Glutamatergic neuron (in vitro differentiated cells): ENCODE data around the gene CALHM5. TPM values are rescaled to one million over a fixed set of nuclear protein-coding genes. Genes with fewer than 3 reads are reported as not detected.

ENCODE experiments used
- DNase-seq: peaks from one replicate; pipeline ENCODE4 v3.0.0; 2022
- H3K27ac Mint-ChIP-seq: one replicate; pipeline ENCODE4 v1.8.0; 2020; ENCODE audit warnings: mild to moderate bottlenecking, mixed read lengths, inconsistent platforms; ENCODE audit not compliant: unreplicated experiment
- H3K27me3 Mint-ChIP-seq: one replicate; pipeline ENCODE4 v1.8.0; 2020; ENCODE audit warnings: mild to moderate bottlenecking, moderate library complexity, mixed read lengths, inconsistent platforms; ENCODE audit not compliant: unreplicated experiment
- H3K36me3 Mint-ChIP-seq: one replicate; pipeline ENCODE4 v1.8.0; 2020; ENCODE audit warnings: mild to moderate bottlenecking, mixed read lengths, inconsistent platforms; ENCODE audit not compliant: unreplicated experiment
- H3K4me1 Mint-ChIP-seq: one replicate; pipeline ENCODE4 v1.8.0; 2020; ENCODE audit warnings: mild to moderate bottlenecking, low read depth, mixed read lengths, inconsistent platforms; ENCODE audit not compliant: unreplicated experiment
- H3K4me3 Mint-ChIP-seq: one replicate; pipeline ENCODE4 v1.8.0; 2020; ENCODE audit warnings: mild to moderate bottlenecking, mixed read lengths, inconsistent platforms; ENCODE audit not compliant: unreplicated experiment
- H3K9me3 Mint-ChIP-seq: one replicate; pipeline ENCODE4 v1.8.0; 2020; ENCODE audit warnings: mild to moderate bottlenecking, moderate library complexity, mixed read lengths, inconsistent platforms; ENCODE audit not compliant: unreplicated experiment
- CTCF ChIP-seq: fragments of 200-600 bp; sonication (generic); IDR thresholded peaks from one replicate; pipeline ENCODE4 v1.5.0; 2021; ENCODE audit not compliant: partially characterized antibody, unreplicated experiment
- total RNA-seq: library from RNA; stranded (reverse); fragmentation: NEBNext Ultra II Directional; extraction: Animal tissue kit (Norgen Biotek cat#: 25700); gene quantifications from one replicate; pipeline ENCODE4 v1.2.1, GENCODE V29; 2021; ENCODE audit not compliant: unreplicated experiment

The CALHM5 gene
- total RNA-seq, 1 donor from 2014 or later = 0.10 TPM

DNA sequence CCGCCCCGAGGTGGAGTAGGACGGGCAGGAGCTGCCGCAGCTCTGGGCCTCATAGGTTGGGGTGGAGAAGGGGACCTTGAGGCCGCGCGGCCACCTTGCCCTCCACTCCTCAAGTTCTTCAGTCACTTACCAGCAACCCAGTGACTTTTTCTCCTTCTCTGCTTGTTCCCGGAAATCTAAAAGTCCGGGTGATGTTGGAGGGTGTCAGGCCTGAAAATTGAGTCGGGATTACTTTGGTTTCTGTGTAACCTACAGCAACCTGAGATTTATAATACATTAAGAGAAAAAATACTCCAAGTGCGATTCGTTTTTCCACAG lies 60.2 kb downstream of the CALHM5 start:
- H3K4me3 Mint-ChIP-seq = peak overlapping the region; percentile 92
- no peaks in the 10 kb centered on the region for H3K36me3 Mint-ChIP-seq
- peak overlapping the region; percentile 95 for H3K27ac Mint-ChIP-seq
- peaks cover 11% of the 10 kb centered on the region for H3K4me1 Mint-ChIP-seq
- no peak for TF ChIP-seq CTCF
- peaks cover 3% of the 10 kb centered on the region for H3K27me3 Mint-ChIP-seq
- peaks cover 2% of the 10 kb centered on the region for H3K9me3 Mint-ChIP-seq
- DNase-seq = no peak

GRCh38 chr6:116572162-116572561 lies 60.7 kb downstream of the CALHM5 start:
- H3K27me3 Mint-ChIP-seq = peaks cover 3% of the 10 kb centered on the region
- peaks cover 2% of the 10 kb centered on the region for H3K9me3 Mint-ChIP-seq
- DNase-seq = no peak
- H3K4me1 Mint-ChIP-seq = peaks cover 11% of the 10 kb centered on the region
- no peaks in the 10 kb centered on the region for H3K36me3 Mint-ChIP-seq
- TF ChIP-seq CTCF = no peak
- H3K4me3 Mint-ChIP-seq = peak overlapping the region; percentile 92
- peak overlapping the region; percentile 95 for H3K27ac Mint-ChIP-seq

Other genes with a start within 250 kb of the CALHM5 start
- 63.3 TPM for gene TSPYL1, start 231.7 kb upstream of the CALHM5 start, total RNA-seq
- 12.0 TPM for gene DSE, start 140.7 kb upstream of the CALHM5 start, total RNA-seq
- not detected for gene CALHM6, start 50.3 kb upstream of the CALHM5 start, total RNA-seq
- not detected for gene TRAPPC3L, start 34.0 kb downstream of the CALHM5 start, total RNA-seq
- not detected for gene CALHM4, start 42.1 kb downstream of the CALHM5 start, total RNA-seq
- 47.4 TPM for gene RWDD1, start 59.9 kb downstream of the CALHM5 start, total RNA-seq
- 0.98 TPM for gene RSPH4A, start 104.8 kb downstream of the CALHM5 start, total RNA-seq
- gene ZUP1, start 157.1 kb downstream of the CALHM5 start, total RNA-seq = 17.8 TPM
- 21.9 TPM for gene KPNA5, start 169.6 kb downstream of the CALHM5 start, total RNA-seq